Measurements from ENCODE around the gene BAG2. TPM values are rescaled to one million over a fixed set of nuclear protein-coding genes. Genes with fewer than 3 reads are reported as not detected.
A peak's percentile ranks its signal among the peaks of the same experiment; 100 is the strongest.

Gene BAG2
- total RNA-seq, 1 donor from 2014 or later: 3.2 TPM

DNA sequence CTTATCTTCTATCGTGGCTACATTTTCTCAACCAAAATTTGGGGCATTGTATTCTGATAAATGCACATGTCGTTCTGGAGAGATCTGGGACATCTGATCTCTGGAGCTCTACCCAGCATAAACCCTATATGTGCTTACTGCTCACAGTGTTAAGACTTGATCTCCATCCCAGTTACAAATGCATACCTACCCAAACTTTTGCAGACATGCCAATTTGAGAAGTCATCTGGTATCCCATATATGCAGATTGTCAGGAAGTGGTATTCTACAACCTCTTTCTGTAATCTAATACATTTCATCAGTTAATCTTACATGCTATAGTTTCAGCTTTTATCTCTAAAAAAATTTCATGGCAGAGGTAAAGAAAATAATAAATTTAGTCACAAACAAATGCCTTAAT lies 11.2 kb downstream of the BAG2 start:
- no peaks in the 10 kb centered on the region for H3K9me3 Mint-ChIP-seq
- DNase-seq (ENCODE audit: low read depth, low spot score): no peak
- H3K27me3 Mint-ChIP-seq (ENCODE audit: low read depth): no peaks in the 10 kb centered on the region
- no peaks in the 10 kb centered on the region for H3K4me1 Mint-ChIP-seq
- no peak overlapping the region for H3K27ac Mint-ChIP-seq (ENCODE audit: unreplicated experiment)
- no peak overlapping the region for H3K4me3 Mint-ChIP-seq
- TF ChIP-seq, protein P1, sequence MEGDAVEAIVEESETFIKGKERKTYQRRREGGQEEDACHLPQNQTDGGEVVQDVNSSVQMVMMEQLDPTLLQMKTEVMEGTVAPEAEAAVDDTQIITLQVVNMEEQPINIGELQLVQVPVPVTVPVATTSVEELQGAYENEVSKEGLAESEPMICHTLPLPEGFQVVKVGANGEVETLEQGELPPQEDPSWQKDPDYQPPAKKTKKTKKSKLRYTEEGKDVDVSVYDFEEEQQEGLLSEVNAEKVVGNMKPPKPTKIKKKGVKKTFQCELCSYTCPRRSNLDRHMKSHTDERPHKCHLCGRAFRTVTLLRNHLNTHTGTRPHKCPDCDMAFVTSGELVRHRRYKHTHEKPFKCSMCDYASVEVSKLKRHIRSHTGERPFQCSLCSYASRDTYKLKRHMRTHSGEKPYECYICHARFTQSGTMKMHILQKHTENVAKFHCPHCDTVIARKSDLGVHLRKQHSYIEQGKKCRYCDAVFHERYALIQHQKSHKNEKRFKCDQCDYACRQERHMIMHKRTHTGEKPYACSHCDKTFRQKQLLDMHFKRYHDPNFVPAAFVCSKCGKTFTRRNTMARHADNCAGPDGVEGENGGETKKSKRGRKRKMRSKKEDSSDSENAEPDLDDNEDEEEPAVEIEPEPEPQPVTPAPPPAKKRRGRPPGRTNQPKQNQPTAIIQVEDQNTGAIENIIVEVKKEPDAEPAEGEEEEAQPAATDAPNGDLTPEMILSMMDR (conservative IDR thresholded peaks at IDR 0.05): no peak
- peaks cover 8% of the 10 kb centered on the region for H3K36me3 Mint-ChIP-seq (ENCODE audit: low read depth)

DNA sequence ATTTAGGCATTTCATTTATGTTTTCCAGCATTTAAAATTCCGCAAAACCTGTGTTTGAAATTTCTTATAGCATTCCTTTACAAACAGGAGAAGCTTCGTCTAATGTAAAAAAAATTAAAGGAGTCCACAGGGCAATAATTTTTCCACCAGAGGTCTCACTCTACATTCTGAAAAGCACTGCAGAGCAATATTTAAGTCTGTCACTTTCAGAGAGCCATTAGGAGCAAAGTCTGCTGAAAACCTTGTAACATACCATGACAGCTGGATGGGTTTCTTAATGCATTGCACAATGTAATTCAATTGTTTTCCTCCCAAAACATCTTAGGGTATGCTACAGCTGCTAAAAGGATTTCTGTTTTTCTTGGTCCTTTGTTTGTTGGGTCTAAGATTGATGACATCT lies 18.0 kb downstream of the BAG2 start:
- Mint-ChIP-seq H3K4me1 (no peaks in the 10 kb centered on the region), H3K9me3 (no peaks in the 10 kb centered on the region), H3K4me3 (no peak overlapping the region), H3K27me3 (ENCODE audit: low read depth) (no peaks in the 10 kb centered on the region), H3K27ac (ENCODE audit: unreplicated experiment) (no peak overlapping the region), H3K36me3 (ENCODE audit: low read depth) (peaks cover 18% of the 10 kb centered on the region)
- TF ChIP-seq, protein P1 (conservative IDR thresholded peaks at IDR 0.05): peak; percentile 52
- DNase-seq (ENCODE audit: low read depth, low spot score): no peak

DNA sequence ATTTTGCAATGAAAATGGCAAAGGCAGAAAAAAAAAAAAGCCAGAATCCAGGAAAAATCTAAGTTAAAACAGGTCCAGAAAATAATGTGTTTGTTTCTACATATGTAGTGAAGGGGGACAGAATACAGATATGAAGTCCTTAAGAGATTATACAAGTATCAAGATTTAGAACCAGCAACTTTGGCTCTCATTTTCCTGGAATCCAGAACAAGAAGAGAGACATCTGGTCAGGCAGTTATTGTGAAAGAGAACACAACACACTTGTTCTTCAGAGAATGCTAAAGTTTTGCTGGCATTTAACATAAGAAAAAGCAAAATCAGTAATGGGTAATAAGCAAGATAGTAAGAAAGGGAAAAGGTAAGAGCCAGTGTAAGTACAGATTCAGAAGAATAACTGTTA lies 21.1 kb downstream of the BAG2 start:
- Mint-ChIP-seq H3K27me3 (ENCODE audit: low read depth) (no peaks in the 10 kb centered on the region), H3K9me3 (no peaks in the 10 kb centered on the region), H3K27ac (ENCODE audit: unreplicated experiment) (no peak overlapping the region), H3K4me3 (no peak overlapping the region), H3K4me1 (no peaks in the 10 kb centered on the region), H3K36me3 (ENCODE audit: low read depth) (peaks cover 20% of the 10 kb centered on the region)
- no peak for DNase-seq (ENCODE audit: low read depth, low spot score)
- TF ChIP-seq, protein P1 (conservative IDR thresholded peaks at IDR 0.05): no peak

DNA sequence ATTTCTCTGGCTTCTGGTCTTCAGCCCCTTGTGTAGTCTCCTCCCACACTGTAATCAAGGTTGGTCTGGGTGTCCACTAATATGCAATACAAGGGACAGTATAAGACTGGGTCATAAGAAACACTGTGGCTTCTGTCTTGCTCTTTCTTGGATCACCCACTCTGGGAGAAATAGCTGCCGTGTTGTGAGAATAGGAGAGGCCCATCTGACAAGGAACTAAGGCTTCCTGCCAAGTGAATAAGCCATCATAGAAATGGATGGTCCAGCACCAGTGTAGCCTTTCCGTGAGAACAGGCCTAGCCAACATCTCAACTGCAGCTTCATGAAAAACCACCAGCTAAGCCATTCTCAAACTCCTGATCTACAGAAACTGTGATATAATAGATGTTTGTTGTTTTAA lies 23.3 kb downstream of the BAG2 start:
- Mint-ChIP-seq H3K9me3 (no peaks in the 10 kb centered on the region), H3K36me3 (ENCODE audit: low read depth) (peaks cover 18% of the 10 kb centered on the region), H3K27ac (ENCODE audit: unreplicated experiment) (no peak overlapping the region), H3K4me1 (no peaks in the 10 kb centered on the region), H3K27me3 (ENCODE audit: low read depth) (no peaks in the 10 kb centered on the region), H3K4me3 (no peak overlapping the region)
- DNase-seq (ENCODE audit: low read depth, low spot score): no peak
- TF ChIP-seq, protein P1 (conservative IDR thresholded peaks at IDR 0.05): no peak

DNA sequence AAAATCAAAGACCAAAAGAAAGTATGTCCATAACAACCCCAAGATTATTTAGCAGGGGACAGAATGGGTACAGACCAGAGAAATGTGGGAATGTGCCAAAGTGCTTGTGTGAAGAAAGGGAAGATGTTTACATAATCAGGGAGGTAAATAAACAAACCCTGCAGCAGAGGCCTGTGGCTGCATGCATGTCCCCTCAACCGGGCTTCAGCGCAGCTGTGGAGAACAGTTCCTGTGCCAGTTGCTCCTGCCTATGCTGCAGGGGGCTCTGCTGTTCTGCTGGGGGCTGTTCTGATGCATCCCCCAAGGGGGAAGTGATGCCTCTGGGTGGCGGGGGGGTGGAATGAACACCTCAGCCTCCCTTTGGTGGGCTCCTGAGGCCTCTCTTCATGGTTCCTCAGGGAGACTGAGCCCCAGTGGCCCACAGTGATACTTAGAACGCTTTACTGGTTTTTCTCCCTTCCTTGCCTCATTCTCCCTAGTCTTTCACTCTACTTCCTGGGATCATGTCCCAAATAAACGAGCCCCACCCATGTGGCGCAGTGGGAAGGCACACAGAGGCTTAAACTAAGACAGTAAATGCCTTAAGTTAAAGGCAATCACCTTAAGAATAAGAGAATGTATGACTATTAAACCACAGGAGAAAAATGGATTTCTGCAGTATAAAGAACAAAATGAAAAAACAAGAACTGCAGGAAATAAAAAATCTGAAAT lies 27.0 kb downstream of the BAG2 start:
- Mint-ChIP-seq H3K9me3 (no peaks in the 10 kb centered on the region), H3K4me3 (no peak overlapping the region), H3K27ac (ENCODE audit: unreplicated experiment) (no peak overlapping the region), H3K27me3 (ENCODE audit: low read depth) (no peaks in the 10 kb centered on the region), H3K36me3 (ENCODE audit: low read depth) (peaks cover 7% of the 10 kb centered on the region), H3K4me1 (peaks cover 4% of the 10 kb centered on the region)
- no peak for DNase-seq (ENCODE audit: low read depth, low spot score)
- TF ChIP-seq, protein P1 (conservative IDR thresholded peaks at IDR 0.05): no peak
